ENCODE data around the gene ADGRD1.

ADGRD1 gene

DNA sequence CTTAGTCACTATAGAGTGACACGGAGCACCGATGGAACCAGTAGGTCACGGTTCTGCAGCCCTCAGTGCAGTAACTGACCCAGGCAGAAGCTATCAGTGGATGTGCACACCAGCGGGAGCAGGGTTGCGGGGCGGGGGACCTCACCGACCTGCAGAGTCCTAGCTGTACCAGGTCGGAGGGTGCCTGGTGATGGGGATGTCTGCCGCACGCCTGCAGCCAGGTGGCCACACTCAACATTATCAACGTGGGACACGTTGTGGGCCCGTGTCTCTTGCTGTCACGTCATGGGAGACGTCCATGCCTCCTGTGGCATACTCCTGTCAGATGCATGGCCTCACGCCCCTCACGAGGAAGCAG is 55.2 kb downstream of the ADGRD1 start:
- no peak for DNase-seq

DNA sequence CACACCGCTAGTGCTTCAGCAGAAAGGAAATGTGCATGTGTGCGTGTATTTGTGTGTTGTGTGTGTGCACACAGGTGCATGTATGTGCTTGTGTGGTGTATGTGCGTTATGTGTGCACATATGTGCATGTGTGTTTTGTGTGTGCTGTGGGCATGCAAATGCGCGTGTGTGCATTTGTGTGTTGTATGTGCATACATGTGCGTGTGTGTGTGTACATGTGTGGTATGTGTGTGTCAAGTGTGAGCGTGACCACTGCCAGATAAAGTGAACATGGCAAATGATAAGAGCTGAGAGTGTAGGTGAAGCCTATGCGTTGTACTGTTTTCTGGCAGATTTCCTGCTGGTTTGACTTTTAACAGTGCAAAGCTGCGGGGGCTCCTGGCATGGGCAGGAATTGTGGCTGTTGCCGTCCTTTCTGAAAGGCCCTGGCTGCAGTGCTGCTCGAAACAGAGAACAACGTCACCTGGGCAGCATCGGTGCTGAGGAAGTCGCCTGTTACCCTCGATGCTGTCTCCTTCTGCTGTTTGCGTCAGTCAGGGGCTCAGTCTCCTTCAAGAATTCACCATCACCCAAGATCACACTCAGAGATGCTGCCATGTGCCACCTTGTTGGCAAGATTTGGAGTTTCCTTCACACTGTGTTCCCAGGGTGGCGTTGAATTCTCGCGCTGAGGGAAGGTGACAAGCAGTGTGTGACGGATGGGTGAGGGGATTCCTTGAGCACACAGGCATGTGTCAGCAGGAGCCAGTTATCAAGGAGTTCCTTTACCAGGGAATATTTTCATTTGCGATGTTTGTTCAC is 56.1 kb downstream of the ADGRD1 start:
- DNase-seq, result no peak

- DNase-seq, result no peak
Measured at GRCh38 chr12:131010396-131011131, 56.9 kb downstream of the ADGRD1 start.

DNA sequence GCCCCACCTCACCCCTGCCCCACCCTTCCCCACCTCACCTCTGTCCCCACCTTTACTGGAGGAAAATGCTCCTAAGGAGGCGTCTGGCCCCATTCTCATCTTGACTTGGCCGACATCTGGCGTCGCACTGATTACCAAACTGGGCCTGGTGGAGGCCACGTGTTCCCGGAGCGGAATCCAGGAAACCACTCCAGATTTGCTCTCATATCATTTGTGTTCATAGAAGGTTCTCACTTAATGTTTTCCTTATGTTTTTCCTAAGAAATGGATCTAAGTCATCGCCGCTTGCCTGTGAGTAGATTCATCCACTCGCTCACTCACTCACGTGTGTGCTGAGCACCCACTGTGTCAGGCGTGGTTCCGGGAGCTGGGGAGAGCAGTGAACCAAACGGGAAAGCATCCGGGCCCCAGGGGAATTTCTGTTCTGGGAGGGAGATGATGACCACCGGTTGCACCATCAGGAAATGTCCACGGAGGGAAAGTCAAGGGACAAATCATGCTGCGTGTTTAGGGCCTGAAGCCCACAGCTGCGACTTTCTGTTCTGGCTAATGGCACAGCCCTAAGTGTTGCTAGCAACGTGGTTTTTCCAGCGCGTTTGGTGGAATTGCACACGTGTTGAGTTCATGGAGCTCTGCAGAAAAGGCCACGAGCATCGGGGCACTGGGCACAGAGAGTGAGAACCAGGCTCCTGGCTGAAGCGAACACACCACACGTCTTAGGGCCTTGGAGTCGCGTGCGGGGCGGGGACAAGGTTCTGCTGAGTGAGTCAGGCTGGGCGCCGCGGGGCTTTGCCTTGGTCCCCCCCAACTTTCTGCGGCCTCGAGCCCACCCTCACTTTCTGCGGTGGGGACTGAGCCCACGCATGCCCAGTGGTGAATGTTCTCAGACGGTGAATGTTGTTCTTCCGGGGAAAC is 57.7 kb downstream of the ADGRD1 start:
- DNase-seq, result no peak

DNA sequence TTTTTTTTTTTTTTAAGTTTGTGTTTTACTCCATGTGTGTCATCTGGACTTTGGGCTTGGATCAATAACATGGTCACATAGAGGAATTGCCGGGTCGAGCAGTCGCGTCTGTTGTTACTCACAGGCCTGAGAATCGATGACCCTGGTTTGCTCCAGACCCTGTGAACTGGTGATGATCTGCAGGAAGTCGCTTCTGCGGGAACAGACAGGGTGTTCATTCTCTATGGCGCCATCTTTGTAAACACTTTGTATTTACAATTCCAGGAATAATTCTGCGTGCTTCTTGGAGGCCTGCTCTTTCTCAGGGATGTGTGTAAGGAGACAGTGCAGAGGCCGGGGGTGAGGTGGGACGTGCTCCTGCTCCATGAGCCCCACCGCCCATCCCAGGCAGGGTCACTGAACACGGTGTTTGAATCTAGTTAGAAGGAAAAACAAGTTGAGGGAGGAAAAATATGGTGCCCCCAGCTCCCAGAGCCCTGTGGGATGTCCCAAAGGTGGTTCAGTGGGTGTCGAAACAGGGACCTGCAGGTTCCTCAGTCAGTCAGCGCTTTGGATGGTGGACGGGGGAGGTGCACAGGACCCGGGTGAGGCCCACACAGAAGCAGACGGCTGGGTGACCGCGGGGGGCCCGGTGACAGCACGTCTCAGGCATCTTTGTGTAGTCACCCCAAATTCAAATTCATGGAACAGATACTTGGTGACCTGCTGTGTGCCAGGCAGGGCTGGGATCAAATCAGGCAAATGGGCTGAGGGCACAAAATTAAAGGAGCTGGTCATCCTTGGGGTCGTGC is 58.8 kb downstream of the ADGRD1 start:
- no peak for DNase-seq

GRCh38 chr12:131013118-131013517 is 59.4 kb downstream of the ADGRD1 start:
- no peak for DNase-seq

DNA sequence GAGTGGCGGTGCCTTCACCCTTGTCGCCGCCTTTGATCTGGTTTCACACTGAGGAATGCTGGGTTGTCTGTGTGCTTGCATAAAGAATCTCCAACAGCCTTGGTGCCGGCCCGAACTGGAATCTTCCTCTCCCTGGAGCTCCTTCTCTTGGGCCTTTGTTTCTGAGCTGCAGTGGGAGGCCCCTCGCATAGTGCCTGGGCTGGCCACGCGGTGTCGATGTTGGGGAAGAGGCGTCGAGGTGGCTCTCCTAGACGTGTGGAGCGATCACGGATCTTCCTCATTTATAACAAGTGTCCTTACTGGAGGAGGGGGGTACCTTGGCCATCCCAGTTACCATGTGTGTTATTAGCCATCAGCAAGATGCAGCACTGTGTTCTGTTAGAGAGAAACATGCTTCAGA is 60.6 kb downstream of the ADGRD1 start:
- DNase-seq, result no peak

- DNase-seq, result no peak
Measured at GRCh38 chr12:131015581-131016337, 62.1 kb downstream of the ADGRD1 start.

DNA sequence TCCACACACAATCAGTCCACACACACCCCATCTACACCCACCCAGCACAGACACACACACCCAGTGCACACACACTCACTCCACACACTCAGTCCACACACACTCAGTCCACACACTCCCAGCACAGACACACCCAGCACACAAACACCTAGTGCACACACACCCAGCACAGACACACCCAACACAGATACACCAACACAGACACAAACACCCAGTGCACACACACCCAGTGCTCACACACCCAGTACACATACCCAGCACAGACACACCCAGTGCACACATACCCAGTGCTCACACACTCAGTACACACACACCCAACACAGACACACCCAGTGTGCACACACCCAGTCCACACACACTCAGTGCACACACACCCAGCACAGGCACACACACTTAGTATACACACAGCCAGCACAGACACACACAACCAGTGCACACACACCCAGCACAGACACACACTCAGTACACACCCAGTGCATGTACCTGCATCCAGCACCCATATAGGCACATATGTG is 63.8 kb downstream of the ADGRD1 start:
- DNase-seq, result no peak

- no peak for DNase-seq
Measured at GRCh38 chr12:131018019-131018620, 64.4 kb downstream of the ADGRD1 start.

GRCh38 chr12:131018808-131019397 is 65.2 kb downstream of the ADGRD1 start:
- DNase-seq, result no peak

GRCh38 chr12:131020326-131021153 is 66.8 kb downstream of the ADGRD1 start:
- no peak for DNase-seq

GRCh38 chr12:131021154-131021541 is 67.4 kb downstream of the ADGRD1 start:
- DNase-seq, result no peak

- no peak for DNase-seq
Measured at GRCh38 chr12:131024026-131024425, 70.3 kb downstream of the ADGRD1 start.

DNA sequence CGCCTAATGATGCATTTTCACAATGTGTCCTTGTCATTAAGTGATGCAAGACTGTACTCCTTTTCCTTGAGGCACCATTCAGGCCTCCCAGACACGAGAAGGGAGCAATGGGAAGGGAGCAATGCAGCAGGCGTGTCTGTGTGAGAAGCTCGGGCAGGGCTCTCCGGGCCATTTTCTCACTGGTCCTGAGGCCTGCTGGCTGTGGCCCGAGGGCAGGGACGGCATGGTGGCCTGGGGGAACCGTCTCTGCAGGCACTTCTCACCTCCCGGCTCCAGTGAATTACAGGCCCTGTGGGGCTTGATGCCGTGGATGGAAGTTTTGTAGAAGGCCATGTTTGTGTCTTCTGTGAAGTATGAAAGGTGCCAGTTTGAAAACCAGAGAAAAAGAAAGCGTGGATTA is 71.0 kb downstream of the ADGRD1 start:
- DNase-seq, result no peak

DNA sequence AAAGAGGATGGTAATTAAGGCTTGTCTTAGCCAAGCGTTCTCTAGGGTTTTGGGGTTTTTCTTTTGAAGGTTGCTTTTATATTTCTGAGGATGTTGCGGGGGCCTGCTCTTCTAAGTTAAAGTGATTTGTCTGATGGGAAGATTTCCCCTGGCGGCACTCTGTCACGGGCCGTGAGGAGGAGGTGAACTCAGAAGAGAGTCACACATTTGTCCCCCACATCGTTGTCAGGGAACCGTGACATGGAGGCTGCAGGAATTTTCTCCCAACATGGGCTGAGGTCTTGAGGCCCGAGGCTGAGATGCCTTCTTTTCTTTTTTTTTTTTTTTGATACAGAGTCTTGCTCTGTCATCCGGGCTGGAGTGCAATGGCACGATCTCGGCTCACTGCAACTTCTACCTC is 71.5 kb downstream of the ADGRD1 start:
- DNase-seq, result no peak

DNA sequence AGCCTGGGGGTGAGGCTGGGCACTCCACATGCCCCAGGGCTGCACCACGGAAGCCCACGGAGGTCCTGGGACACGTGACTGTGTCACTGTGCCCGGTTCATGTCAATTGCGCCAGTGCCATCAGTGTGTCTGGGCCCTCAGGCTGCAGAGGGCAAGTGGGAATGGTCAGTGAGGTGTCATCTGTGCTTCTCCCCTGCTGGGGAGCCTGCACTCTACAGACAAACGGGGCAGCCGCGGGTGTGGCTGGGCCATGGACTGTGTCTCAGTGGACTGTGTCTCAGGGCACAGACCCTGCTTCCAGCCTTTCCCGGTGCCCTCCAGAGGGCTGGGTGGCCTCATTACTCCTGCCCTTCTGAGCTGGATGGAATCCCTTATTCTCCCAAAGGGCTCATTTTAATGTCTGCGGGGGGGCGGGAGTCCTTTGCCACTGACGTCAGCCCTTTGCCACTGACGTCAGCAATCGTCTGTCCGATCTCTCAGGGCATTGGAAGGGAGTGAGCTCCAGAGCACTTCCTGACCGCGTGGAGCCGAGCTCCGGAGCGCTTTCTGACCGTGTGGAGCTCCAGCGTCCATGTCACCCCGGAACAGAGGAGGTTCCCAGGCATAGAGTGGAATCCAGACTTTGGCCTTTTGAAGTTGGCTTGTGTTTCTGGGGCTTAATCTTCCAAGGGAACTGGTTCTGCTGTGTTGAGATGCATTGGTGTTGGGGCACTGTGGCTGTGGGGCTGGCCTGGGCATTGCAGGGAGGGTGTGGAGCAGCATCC is 72.4 kb downstream of the ADGRD1 start:
- no peak for DNase-seq

- no peak for DNase-seq
Measured at GRCh38 chr12:131026754-131027153, 73.0 kb downstream of the ADGRD1 start.

DNA sequence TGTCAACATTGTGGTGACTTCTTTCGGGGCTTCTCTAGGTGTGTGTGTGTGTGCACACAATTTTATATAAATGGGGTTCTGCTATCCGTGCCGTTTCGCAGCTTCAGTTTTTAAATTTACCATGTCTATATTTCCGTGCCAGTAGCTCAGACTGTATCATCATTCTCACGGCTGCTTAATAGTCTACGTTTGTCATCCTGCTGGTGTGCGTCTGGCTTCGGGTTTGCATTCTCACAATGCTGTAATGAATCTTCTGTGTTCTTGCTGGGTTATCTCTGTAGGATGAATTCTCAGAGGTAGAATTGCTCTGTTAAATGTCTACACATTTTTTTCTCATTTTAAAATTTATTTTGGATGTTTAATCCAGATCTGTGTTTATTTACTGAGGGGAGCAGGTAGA is 73.6 kb downstream of the ADGRD1 start:
- DNase-seq, result no peak
